ENCODE measurements around the gene FIGNL2. TPM values are rescaled to one million over a fixed set of nuclear protein-coding genes. Genes with fewer than 3 reads are reported as not detected.

FIGNL2 gene
- total and polyA plus RNA-seq, 2 experiments from 2014 or later, result 1.1 to 5.2 TPM

DNA sequence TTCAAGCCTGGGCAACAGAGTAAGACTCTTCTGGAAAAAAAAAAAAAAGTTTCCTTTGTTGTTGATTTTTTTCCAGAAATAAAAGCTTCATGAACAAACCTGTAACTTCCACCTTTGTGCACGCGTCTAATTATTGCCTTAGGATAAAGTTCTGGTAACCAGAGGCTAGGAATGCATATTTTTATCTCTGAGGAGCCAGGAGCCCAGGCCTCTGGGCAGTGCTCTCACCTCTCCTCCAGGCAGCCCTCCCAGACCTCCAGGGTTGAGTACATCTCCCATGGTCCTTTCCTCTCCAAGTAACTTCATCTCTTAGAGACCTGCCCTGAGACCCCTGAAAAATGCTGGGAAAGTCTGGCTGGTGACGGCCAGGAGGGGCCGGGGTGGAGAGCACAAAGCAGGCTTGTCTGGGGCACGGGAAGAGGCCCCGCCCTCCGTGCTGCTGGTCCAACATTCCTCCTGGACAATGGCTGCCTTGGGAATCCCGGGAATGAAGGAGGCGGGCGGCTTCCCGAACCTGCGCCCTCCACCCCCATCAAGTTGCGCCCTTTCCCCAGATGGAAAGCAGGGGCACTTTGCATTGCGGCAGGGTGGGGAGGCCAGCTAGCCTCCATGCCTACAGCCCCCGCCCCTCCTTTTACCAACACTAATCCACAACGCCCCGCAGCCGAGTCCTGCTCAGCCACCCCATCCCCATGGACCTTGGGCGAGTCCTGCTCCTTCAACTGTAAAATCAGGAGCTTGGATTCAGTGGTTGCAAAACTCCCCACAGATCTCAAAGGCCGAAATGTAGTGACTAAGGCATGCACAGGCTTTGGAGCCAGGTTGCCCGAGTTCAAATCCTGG lies 7.3 kb upstream of the FIGNL2 start:
- ATAC-seq (peak; percentile 95), DNase-seq (ENCODE audit: low spot score) (peak; percentile 97)
- H3K4me1 Mint-ChIP-seq, result peaks cover 35% of the 10 kb centered on the region
- peaks cover 41% of the 10 kb centered on the region for H3K27me3 Mint-ChIP-seq (ENCODE audit: insufficient read depth, low read depth, poor library complexity)
- peak overlapping the region; percentile 51 for H3K27ac Mint-ChIP-seq
- H3K27me3 ChIP-seq (ENCODE audit: insufficient read depth), result peaks cover 28% of the 10 kb centered on the region
- H3F3A ChIP-seq (replicated peaks; ENCODE audit: low read depth), result peaks cover 6% of the 10 kb centered on the region
- no peaks in the 10 kb centered on the region for H3K36me3 Mint-ChIP-seq (ENCODE audit: low read depth)
- TF ChIP-seq, protein P1, sequence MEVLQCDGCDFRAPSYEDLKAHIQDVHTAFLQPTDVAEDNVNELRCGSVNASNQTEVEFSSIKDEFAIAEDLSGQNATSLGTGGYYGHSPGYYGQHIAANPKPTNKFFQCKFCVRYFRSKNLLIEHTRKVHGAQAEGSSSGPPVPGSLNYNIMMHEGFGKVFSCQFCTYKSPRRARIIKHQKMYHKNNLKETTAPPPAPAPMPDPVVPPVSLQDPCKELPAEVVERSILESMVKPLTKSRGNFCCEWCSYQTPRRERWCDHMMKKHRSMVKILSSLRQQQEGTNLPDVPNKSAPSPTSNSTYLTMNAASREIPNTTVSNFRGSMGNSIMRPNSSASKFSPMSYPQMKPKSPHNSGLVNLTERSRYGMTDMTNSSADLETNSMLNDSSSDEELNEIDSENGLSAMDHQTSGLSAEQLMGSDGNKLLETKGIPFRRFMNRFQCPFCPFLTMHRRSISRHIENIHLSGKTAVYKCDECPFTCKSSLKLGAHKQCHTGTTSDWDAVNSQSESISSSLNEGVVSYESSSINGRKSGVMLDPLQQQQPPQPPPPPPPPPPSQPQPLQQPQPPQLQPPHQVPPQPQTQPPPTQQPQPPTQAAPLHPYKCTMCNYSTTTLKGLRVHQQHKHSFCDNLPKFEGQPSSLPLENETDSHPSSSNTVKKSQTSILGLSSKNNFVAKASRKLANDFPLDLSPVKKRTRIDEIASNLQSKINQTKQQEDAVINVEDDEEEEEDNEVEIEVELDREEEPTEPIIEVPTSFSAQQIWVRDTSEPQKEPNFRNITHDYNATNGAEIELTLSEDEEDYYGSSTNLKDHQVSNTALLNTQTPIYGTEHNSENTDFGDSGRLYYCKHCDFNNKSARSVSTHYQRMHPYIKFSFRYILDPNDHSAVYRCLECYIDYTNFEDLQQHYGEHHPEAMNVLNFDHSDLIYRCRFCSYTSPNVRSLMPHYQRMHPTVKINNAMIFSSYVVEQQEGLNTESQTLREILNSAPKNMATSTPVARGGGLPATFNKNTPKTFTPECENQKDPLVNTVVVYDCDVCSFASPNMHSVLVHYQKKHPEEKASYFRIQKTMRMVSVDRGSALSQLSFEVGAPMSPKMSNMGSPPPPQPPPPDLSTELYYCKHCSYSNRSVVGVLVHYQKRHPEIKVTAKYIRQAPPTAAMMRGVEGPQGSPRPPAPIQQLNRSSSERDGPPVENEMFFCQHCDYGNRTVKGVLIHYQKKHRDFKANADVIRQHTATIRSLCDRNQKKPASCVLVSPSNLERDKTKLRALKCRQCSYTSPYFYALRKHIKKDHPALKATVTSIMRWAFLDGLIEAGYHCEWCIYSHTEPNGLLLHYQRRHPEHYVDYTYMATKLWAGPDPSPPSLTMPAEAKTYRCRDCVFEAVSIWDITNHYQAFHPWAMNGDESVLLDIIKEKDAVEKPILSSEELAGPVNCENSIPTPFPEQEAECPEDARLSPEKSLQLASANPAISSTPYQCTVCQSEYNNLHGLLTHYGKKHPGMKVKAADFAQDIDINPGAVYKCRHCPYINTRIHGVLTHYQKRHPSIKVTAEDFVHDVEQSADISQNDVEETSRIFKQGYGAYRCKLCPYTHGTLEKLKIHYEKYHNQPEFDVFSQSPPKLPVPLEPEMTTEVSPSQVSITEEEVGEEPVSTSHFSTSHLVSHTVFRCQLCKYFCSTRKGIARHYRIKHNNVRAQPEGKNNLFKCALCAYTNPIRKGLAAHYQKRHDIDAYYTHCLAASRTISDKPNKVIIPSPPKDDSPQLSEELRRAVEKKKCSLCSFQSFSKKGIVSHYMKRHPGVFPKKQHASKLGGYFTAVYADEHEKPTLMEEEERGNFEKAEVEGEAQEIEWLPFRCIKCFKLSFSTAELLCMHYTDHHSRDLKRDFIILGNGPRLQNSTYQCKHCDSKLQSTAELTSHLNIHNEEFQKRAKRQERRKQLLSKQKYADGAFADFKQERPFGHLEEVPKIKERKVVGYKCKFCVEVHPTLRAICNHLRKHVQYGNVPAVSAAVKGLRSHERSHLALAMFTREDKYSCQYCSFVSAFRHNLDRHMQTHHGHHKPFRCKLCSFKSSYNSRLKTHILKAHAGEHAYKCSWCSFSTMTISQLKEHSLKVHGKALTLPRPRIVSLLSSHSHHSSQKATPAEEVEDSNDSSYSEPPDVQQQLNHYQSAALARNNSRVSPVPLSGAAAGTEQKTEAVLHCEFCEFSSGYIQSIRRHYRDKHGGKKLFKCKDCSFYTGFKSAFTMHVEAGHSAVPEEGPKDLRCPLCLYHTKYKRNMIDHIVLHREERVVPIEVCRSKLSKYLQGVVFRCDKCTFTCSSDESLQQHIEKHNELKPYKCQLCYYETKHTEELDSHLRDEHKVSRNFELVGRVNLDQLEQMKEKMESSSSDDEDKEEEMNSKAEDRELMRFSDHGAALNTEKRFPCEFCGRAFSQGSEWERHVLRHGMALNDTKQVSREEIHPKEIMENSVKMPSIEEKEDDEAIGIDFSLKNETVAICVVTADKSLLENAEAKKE (CRISPR knock-in tag; IDR thresholded peaks at IDR 0.05), result no peak
- peak; percentile 63 for TF ChIP-seq POLR2AphosphoS5 (IDR thresholded peaks at IDR 0.05; ENCODE audit: low read depth)
- no peaks in the 10 kb centered on the region for H3K9me3 Mint-ChIP-seq
- H2AFZ ChIP-seq, result peak overlapping the region; percentile 99
- H3K4me1 ChIP-seq (ENCODE audit: insufficient read depth), result peaks cover 15% of the 10 kb centered on the region
- H3K4me3 ChIP-seq, result peak overlapping the region; percentile 67
- H3K27ac ChIP-seq (ENCODE audit: low read depth), result peak overlapping the region; percentile 97
- H3K36me3 ChIP-seq (ENCODE audit: insufficient read depth), result no peaks in the 10 kb centered on the region
- no peaks in the 10 kb centered on the region for H3K79me2 ChIP-seq (replicated peaks; ENCODE audit: insufficient read depth)
- H3K4me2 ChIP-seq, result peak overlapping the region; percentile 97
- H3K9me2 ChIP-seq (ENCODE audit: insufficient read depth), result no peaks in the 10 kb centered on the region
- H4K20me1 ChIP-seq (replicated peaks; ENCODE audit: insufficient read depth), result no peaks in the 10 kb centered on the region
- peak overlapping the region; percentile 72 for H3K4me3 Mint-ChIP-seq

GRCh38 chr12:51852404-51853137 lies 4.1 kb upstream of the FIGNL2 start:
- no peak for TF ChIP-seq POLR2AphosphoS5 (IDR thresholded peaks at IDR 0.05; ENCODE audit: low read depth)
- Mint-ChIP-seq H3K27me3 (ENCODE audit: insufficient read depth, low read depth, poor library complexity) (peaks cover 55% of the 10 kb centered on the region), H3K27ac (no peak overlapping the region), H3K36me3 (ENCODE audit: low read depth) (no peaks in the 10 kb centered on the region), H3K4me3 (no peak overlapping the region; the same call in 2 of the 3 replicates), H3K4me1 (peaks cover 40% of the 10 kb centered on the region), H3K9me3 (no peaks in the 10 kb centered on the region)
- H3F3A ChIP-seq (replicated peaks; ENCODE audit: low read depth), result peaks cover 13% of the 10 kb centered on the region
- no peak for ATAC-seq
- H3K36me3 ChIP-seq (ENCODE audit: insufficient read depth), result no peaks in the 10 kb centered on the region
- no peak overlapping the region for H3K4me2 ChIP-seq
- peaks cover 48% of the 10 kb centered on the region for H3K27me3 ChIP-seq (ENCODE audit: insufficient read depth)
- H3K79me2 ChIP-seq (replicated peaks; ENCODE audit: insufficient read depth), result no peaks in the 10 kb centered on the region
- no peaks in the 10 kb centered on the region for H4K20me1 ChIP-seq (replicated peaks; ENCODE audit: insufficient read depth)
- peaks cover 29% of the 10 kb centered on the region for H3K4me1 ChIP-seq (ENCODE audit: insufficient read depth)
- no peak overlapping the region for H3K4me3 ChIP-seq
- H2AFZ ChIP-seq, result no peak overlapping the region
- H3K27ac ChIP-seq (ENCODE audit: low read depth), result no peak overlapping the region
- no peaks in the 10 kb centered on the region for H3K9me2 ChIP-seq (ENCODE audit: insufficient read depth)
- peak; percentile 45 for DNase-seq (ENCODE audit: low spot score)
